ENCODE results near the gene DHDH. TPM values are rescaled to one million over a fixed set of nuclear protein-coding genes. Genes with fewer than 3 reads are reported as not detected.

The DHDH gene
- polyA plus RNA-seq, 6 donors from 2014 or later: 0.32 TPM; not detected in 5

GRCh38 chr19:48968179-48968661 is 34.7 kb downstream of the DHDH start:
- Mint-ChIP-seq H3K4me1 (peaks cover 45 to 54% (median 49%) of the 10 kb centered on the region in 3 donors), H3K9me3 (peaks cover 0 to 2% (median 0%) of the 10 kb centered on the region in 7 donors), H3K27me3 (no peaks in the 10 kb centered on the region), H3K36me3 (peaks cover 9 to 12% of the 10 kb centered on the region in 2 donors), H3K4me3 (peak overlapping the region in 2 of 8 donors; percentile 10 to 98), H3K27ac (peak overlapping the region in 3 of 6 donors; percentile 17 to 92 (median 29))
- ATAC-seq (ENCODE audit: low read depth in 2 of 2): no peak
- no peak for DNase-seq

DNA sequence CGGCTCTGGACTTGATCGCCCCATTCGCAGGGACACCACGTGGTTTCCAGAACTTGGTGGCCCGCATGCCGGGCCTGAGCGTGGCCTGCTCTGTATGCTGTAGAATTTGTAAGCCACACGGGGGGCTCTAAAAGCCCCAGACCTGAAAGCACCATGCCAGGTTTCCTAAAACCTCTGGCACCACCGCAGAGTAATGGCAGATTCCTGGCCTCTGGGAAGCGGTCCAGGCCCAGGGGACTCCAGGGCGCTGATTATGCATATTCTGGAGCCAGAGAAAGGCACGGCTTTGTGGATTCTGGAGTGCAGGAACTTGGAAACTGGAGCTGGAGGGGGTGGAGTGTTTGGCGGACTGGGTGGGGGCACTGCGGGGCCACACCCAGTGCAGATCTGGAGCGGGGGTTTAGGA is 35.3 kb downstream of the DHDH start:
- no peaks in the 10 kb centered on the region for H3K27me3 Mint-ChIP-seq
- peaks cover 9 to 12% of the 10 kb centered on the region in 2 donors for H3K36me3 Mint-ChIP-seq
- peaks cover 0 to 2% (median 0%) of the 10 kb centered on the region in 7 donors for H3K9me3 Mint-ChIP-seq
- H3K27ac Mint-ChIP-seq: no peak overlapping the region
- ATAC-seq (ENCODE audit: low read depth in 2 of 2) (no peak), DNase-seq (no peak)
- peak overlapping the region in 1 of 8 donors; percentile 44 for H3K4me3 Mint-ChIP-seq
- H3K4me1 Mint-ChIP-seq: peaks cover 40 to 48% (median 43%) of the 10 kb centered on the region in 3 donors

DNA sequence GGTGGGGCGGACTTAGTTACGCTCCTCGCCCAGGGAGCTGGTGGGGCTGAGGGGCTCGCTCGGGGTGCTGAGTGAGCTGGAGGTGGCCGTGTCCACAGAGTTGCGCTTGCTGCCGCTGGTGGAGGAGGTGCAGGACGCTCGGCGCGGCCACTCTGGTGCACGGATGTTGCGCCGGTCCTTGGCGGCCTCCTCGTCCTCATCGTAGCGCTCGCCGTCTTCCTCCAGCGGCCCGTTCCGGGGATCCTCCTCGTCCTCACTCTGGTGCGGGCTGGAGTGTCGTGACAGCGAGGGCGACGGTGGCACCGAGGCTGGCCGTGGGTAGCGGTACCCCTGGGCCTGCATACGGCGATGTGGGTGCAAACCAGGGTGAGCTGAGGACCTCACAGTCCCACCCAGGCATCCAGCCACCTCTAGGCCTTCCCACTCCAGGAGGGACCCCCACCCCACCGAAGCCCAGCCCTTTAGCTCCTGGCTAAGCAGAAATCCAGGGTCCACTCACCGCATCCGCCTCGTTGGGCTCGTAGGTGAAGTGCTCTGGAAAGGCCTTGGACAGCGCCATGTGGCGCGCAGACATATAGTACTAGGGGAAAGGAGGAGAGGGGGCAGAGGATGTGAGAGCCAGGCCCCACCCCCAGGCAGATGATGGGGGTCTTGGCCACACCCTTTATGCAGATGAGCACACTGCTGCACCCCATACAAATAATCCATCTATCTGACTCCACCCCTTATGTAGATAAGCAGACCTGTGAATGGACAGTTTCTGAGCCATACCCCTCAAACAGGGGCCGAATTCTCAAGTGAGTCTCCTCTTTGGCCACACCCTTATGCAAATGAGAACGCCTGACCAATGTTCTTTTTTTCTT is 36.0 kb downstream of the DHDH start:
- Mint-ChIP-seq H3K9me3 (peaks cover 0 to 2% (median 0%) of the 10 kb centered on the region in 7 donors), H3K36me3 (peaks cover 9 to 12% of the 10 kb centered on the region in 2 donors), H3K27ac (no peak overlapping the region), H3K27me3 (no peaks in the 10 kb centered on the region), H3K4me3 (peak overlapping the region in 1 of 8 donors; percentile 52), H3K4me1 (peaks cover 33 to 41% (median 36%) of the 10 kb centered on the region in 3 donors)
- DNase-seq (no peak), ATAC-seq (ENCODE audit: low read depth in 2 of 2) (no peak)

GRCh38 chr19:48970139-48970766 is 36.8 kb downstream of the DHDH start:
- peaks cover 9 to 12% of the 10 kb centered on the region in 2 donors for H3K36me3 Mint-ChIP-seq
- peak overlapping the region in 1 of 6 donors; percentile 38 for H3K27ac Mint-ChIP-seq
- H3K4me3 Mint-ChIP-seq: peak overlapping the region in 1 of 8 donors; percentile 9
- no peak for DNase-seq
- peaks cover 26 to 33% (median 28%) of the 10 kb centered on the region in 3 donors for H3K4me1 Mint-ChIP-seq
- H3K27me3 Mint-ChIP-seq: no peaks in the 10 kb centered on the region
- H3K9me3 Mint-ChIP-seq: peaks cover 0 to 2% (median 0%) of the 10 kb centered on the region in 7 donors
- no peak for ATAC-seq (ENCODE audit: low read depth in 2 of 2)

- peak overlapping the region in 3 of 8 donors; percentile 3 to 18 (median 9) for H3K4me3 Mint-ChIP-seq
- ATAC-seq (ENCODE audit: low read depth in 2 of 2): peak; percentile 95 to 97
- H3K4me1 Mint-ChIP-seq: peaks cover 19 to 29% (median 21%) of the 10 kb centered on the region in 3 donors
- DNase-seq: peak; percentile 72
- peaks cover 9 to 12% of the 10 kb centered on the region in 2 donors for H3K36me3 Mint-ChIP-seq
- H3K27ac Mint-ChIP-seq: peak overlapping the region in 1 of 6 donors; percentile 52
- H3K27me3 Mint-ChIP-seq: no peaks in the 10 kb centered on the region
- peaks cover 0 to 2% (median 0%) of the 10 kb centered on the region in 7 donors for H3K9me3 Mint-ChIP-seq
Measured at GRCh38 chr19:48970923-48971395, 37.5 kb downstream of the DHDH start.

- Mint-ChIP-seq H3K27ac (peak overlapping the region in 3 of 6 donors; percentile 15 to 42 (median 20)), H3K27me3 (no peaks in the 10 kb centered on the region)
Measured at GRCh38 chr19:48975947-48976847, 42.7 kb downstream of the DHDH start.

DNA sequence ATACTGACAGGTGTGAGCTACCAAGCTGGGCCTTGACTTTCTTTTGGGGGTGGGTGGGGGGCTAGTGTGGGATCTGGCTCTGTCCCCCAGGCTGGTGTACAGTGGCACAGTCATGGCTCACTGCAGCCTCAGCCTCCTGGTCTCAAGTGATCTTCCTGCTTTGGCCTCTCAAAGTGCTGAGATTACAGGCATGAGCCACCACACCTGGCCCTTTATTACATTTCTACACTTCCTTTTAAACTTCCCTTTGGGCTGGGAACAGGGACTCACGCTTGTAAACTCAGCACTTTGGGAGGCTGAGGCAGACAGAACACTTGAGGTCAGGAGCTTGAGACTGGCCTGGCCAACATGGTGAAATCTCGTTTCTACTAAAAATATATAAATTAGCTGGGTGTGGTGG is 43.6 kb downstream of the DHDH start:
- H3K27me3 Mint-ChIP-seq: no peaks in the 10 kb centered on the region
- H3K4me3 Mint-ChIP-seq: no peak overlapping the region
- DNase-seq (no peak), ATAC-seq (ENCODE audit: low read depth in 2 of 2) (no peak)
- peaks cover 0 to 10% (median 5%) of the 10 kb centered on the region in 3 donors for H3K4me1 Mint-ChIP-seq
- peaks cover 0 to 2% (median 0%) of the 10 kb centered on the region in 7 donors for H3K9me3 Mint-ChIP-seq
- H3K27ac Mint-ChIP-seq: no peak overlapping the region
- peaks cover 4 to 7% of the 10 kb centered on the region in 2 donors for H3K36me3 Mint-ChIP-seq

More at GRCh38 chr19:48975947-48976847, 42.7 kb downstream of the DHDH start:
- Mint-ChIP-seq H3K36me3 (peaks cover 4 to 7% of the 10 kb centered on the region in 2 donors), H3K4me1 (peaks cover under 1 to 10% (median 4%) of the 10 kb centered on the region in 3 donors), H3K4me3 (peak overlapping the region in 1 of 8 donors; percentile 71), H3K9me3 (peaks cover 0 to 2% (median 0%) of the 10 kb centered on the region in 7 donors)
- ATAC-seq (ENCODE audit: low read depth in 2 of 2) (peak; percentile 73 to 74), DNase-seq (peak; percentile 37)

GRCh38 chr19:48982280-48982679 is 48.8 kb downstream of the DHDH start:
- ATAC-seq (ENCODE audit: low read depth in 2 of 2) (no peak), DNase-seq (no peak)
- Mint-ChIP-seq H3K4me1 (peaks cover 0 to 8% (median 4%) of the 10 kb centered on the region in 3 donors), H3K9me3 (no peaks in the 10 kb centered on the region), H3K36me3 (peaks cover 0 to 7% of the 10 kb centered on the region in 2 donors), H3K4me3 (no peak overlapping the region), H3K27ac (peak overlapping the region in 1 of 6 donors; percentile 34), H3K27me3 (no peaks in the 10 kb centered on the region)

DNA sequence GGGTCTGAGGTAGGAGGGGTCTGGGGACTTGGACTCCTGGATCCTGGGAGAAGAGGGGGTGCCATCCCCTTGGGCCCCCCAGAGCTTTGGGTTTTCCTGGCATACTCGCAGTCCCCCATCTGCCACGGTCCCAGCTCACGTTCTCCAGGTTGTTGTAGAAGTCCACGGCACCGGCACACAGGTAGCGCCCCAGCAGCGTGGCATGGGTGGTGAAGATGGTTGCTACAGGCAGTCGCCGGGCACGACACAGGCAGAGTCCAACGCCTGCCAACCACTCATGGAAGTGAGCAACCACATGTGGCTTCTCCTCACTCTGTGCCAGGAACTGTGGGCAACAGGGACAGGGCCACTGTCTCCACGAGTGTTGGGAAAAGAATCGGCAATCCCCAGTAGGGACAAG is 52.2 kb downstream of the DHDH start:
- ATAC-seq (ENCODE audit: low read depth in 2 of 2): no peak
- H3K4me3 Mint-ChIP-seq: no peak overlapping the region
- H3K4me1 Mint-ChIP-seq: peaks cover 0 to 18% (median 14%) of the 10 kb centered on the region in 3 donors
- no peaks in the 10 kb centered on the region for H3K9me3 Mint-ChIP-seq
- DNase-seq: no peak
- no peak overlapping the region for H3K27ac Mint-ChIP-seq
- H3K36me3 Mint-ChIP-seq: peaks cover 9 to 17% of the 10 kb centered on the region in 2 donors
- no peaks in the 10 kb centered on the region for H3K27me3 Mint-ChIP-seq

GRCh38 chr19:48986211-48986610 is 52.7 kb downstream of the DHDH start:
- peaks cover 9 to 17% of the 10 kb centered on the region in 2 donors for H3K36me3 Mint-ChIP-seq
- no peaks in the 10 kb centered on the region for H3K27me3 Mint-ChIP-seq

GRCh38 chr19:48987323-48987722 is 53.8 kb downstream of the DHDH start:
- H3K27ac Mint-ChIP-seq: peak overlapping the region in 1 of 6 donors; percentile 68
- peaks cover 9 to 17% of the 10 kb centered on the region in 2 donors for H3K36me3 Mint-ChIP-seq
- DNase-seq (no peak), ATAC-seq (ENCODE audit: low read depth in 2 of 2) (no peak)
- H3K4me3 Mint-ChIP-seq: no peak overlapping the region
- H3K27me3 Mint-ChIP-seq: no peaks in the 10 kb centered on the region
- peaks cover 6 to 30% (median 16%) of the 10 kb centered on the region in 3 donors for H3K4me1 Mint-ChIP-seq
- no peaks in the 10 kb centered on the region for H3K9me3 Mint-ChIP-seq

More at GRCh38 chr19:48986211-48986610, 52.7 kb downstream of the DHDH start:
- H3K27ac Mint-ChIP-seq: no peak overlapping the region
- peaks cover 0 to 23% (median 14%) of the 10 kb centered on the region in 3 donors for H3K4me1 Mint-ChIP-seq
- no peaks in the 10 kb centered on the region for H3K9me3 Mint-ChIP-seq
- H3K4me3 Mint-ChIP-seq: no peak overlapping the region
- ATAC-seq (ENCODE audit: low read depth in 2 of 2) (no peak), DNase-seq (no peak)

DNA sequence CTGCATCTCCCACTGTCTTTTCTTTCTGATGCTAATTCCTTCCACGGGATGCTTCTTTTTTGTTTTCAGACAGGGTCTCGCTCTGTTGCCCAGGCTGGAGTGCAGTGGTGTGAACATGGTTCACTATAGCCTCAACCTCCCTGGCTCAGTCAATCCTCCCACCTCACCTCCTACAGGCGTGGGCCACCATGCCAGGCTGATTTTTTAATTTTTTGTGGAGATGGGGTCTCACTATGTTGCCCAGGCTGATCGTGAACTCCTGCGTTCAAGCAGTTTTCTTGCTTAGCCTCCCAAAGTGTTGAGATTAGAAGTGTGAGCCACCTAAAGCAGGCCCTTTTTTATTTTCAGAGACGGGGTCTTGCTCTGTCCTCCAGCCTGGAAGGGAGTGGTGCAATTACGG is 54.8 kb downstream of the DHDH start:
- Mint-ChIP-seq H3K36me3 (peaks cover 9 to 17% of the 10 kb centered on the region in 2 donors), H3K4me1 (peaks cover 14 to 34% (median 21%) of the 10 kb centered on the region in 3 donors), H3K27ac (no peak overlapping the region), H3K4me3 (no peak overlapping the region), H3K9me3 (no peaks in the 10 kb centered on the region), H3K27me3 (no peaks in the 10 kb centered on the region)
- no peak for DNase-seq
- ATAC-seq (ENCODE audit: low read depth in 2 of 2): no peak

All from naive B cell (primary cell).